ENCODE measurements around the gene STK38L. TPM values are rescaled to one million over a fixed set of nuclear protein-coding genes. Genes with fewer than 3 reads are reported as not detected.

STK38L gene
- total and polyA plus RNA-seq, 2 of the 4 experiments (the other 2 are of a cell fraction) = 5.1 to 7.2 TPM

DNA sequence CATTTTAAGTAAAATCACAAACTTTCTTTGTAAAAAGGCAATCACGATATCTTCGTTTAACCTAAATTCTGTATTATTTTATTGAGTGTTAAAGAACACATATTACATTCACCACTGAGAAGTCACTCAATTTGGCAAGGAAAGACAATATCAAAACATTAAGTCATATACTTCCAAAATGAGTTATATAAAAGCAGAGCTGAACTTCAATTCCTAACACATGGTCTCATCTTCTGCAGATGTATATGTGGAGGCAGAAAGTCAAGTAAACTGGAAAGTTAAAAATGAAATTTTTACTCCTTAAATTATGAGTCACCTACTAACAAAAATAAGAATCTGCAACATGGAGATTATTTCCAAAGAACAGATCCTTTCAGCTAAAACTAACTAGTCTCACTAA, 117.3 kb downstream of the STK38L start:
- no peak overlapping the region for H4K5ac ChIP-seq (ENCODE audit: low read depth, low read length)
- H3K9me1 ChIP-seq (ENCODE audit: insufficient read depth, low read length) = peaks cover 3% of the 10 kb centered on the region; the same call in 1 of the 2 replicates
- in situ Hi-C loops (cut with MboI; ENCODE audit: low sequenced_read_pairs) = no loop called here
- no peak overlapping the region for H3K4ac ChIP-seq (ENCODE audit: low read depth, low read length)
- no peak overlapping the region for H2AFZ ChIP-seq (replicated peaks; ENCODE audit: low read length, poor library complexity)
- H2AK5ac ChIP-seq (ENCODE audit: low read depth, low read length) = no peak overlapping the region
- no peak overlapping the region for H3K23ac ChIP-seq (ENCODE audit: low read depth, low read length)
- H2AK9ac ChIP-seq (replicated peaks; ENCODE audit: low read depth, low read length, poor library complexity) = no peak overlapping the region
- H3K27ac ChIP-seq (ENCODE audit: insufficient read depth, low read length) = no peak overlapping the region
- no peak overlapping the region for H3K14ac ChIP-seq (replicated peaks; ENCODE audit: low read depth, low read length)
- no peaks in the 10 kb centered on the region for H3K9me3 ChIP-seq (ENCODE audit: control insufficient read depth, insufficient read depth, low read length)
- no peak overlapping the region; the same call in 1 of the 2 replicates for H3K18ac ChIP-seq (ENCODE audit: low read depth, low read length)
- no CpG with 5 or more reads among the region's 2 CpGs for WGBS, 2 experiments (ENCODE audit: extremely low coverage in 2 of 2, insufficient read length in 1 of 2)
- ATAC-seq (ENCODE audit: low read depth) = peak; percentile 85
- intact Hi-C loops (cut with micrococcal nuclease) = no loop called here
- H2BK120ac ChIP-seq (ENCODE audit: low read depth, low read length) = no peak overlapping the region
- POLR2A ChIA-PET (ENCODE audit: unreplicated experiment) = interaction anchor here (1.1 kb wide), 1 partner anchor 10 kb away, joined by 4 read pairs; no protein-coding TSS in a partner anchor
- no peaks in the 10 kb centered on the region for H3K27me3 ChIP-seq (ENCODE audit: control insufficient read depth, insufficient read depth, low read length)
- no peak overlapping the region for H3K4me3 ChIP-seq (ENCODE audit: insufficient read depth, low read depth, low read length)
- peak overlapping the region; percentile 68 for H2BK5ac ChIP-seq (ENCODE audit: low read depth, low read length, poor library complexity, severe bottlenecking)
- no TSS peak for BruUV-seq (replicated peaks)
- H4K91ac ChIP-seq (ENCODE audit: insufficient read depth, low read depth, low read length) = no peak overlapping the region
- CTCF ChIA-PET = no interaction called here
- peak overlapping the region; percentile 59; the same call in 1 of the 2 replicates for H3K4me2 ChIP-seq (ENCODE audit: low read depth, low read length)
- TF ChIP-seq FOS (IDR thresholded peaks at IDR 0.05; ENCODE audit: low read depth, low read length) (0 out of 2 replicates have a peak, but pooled peaks have one; percentile 9), NFE2L2 (IDR thresholded peaks at IDR 0.05; ENCODE audit: low read depth, low read length) (no peak)
- no peaks in the 10 kb centered on the region for H4K20me1 ChIP-seq (ENCODE audit: insufficient read depth, low read length)
- H2BK15ac ChIP-seq (ENCODE audit: low read depth, low read length) = no peak overlapping the region
- dilution Hi-C loops (cut with HindIII; ENCODE audit: low sequenced_read_pairs, unreplicated experiment) = no loop called here
- peaks cover 20 to 44% of the 10 kb centered on the region in 2 experiments for H3K79me1 ChIP-seq (ENCODE audit: low read depth in 1 of 2, low read length in 2 of 2)
- no peak overlapping the region for H2BK20ac ChIP-seq (ENCODE audit: low read depth, low read length)
- no peak overlapping the region for H3K56ac ChIP-seq (ENCODE audit: extremely low read depth, insufficient read depth, low read length)
- H3K4me1 ChIP-seq (ENCODE audit: control insufficient read depth, insufficient read depth, low read length) = peaks cover 8% of the 10 kb centered on the region
- 0 out of 4 replicates have a peak overlapping the region, but pooled peaks of 1 of the 2 experiments have one; percentile 61 for H4K8ac ChIP-seq (ENCODE audit: low read depth in 2 of 2, low read length in 2 of 2)
- H3K36me3 ChIP-seq (ENCODE audit: control insufficient read depth, insufficient read depth, low read length) = no peaks in the 10 kb centered on the region
- no peak overlapping the region for H3K9ac ChIP-seq (ENCODE audit: low read depth, low read length)
- peak; percentile 87 for DNase-seq

Measured in IMR-90 (cell line).